OCI-LY1 (cell line): ENCODE measurements around the gene C1QTNF5.

ENCODE experiments used
- H2AFZ ChIP-seq: fragments of 200-600 bp; sonication (generic), shearing (Covaris generic); 2 replicates; pipeline ENCODE4 v1.6.0; 2014; ENCODE audit warnings: antibody characterized with exemption, mild to moderate bottlenecking, low read length
- H3F3A ChIP-seq: fragments of 200-600 bp; sonication (generic), shearing (Covaris generic); 2 replicates; pipeline ENCODE4 v1.6.0; 2014; ENCODE audit warnings: mild to moderate bottlenecking, antibody characterized with exemption, low read length, moderate library complexity; ENCODE audit not compliant: insufficient read depth
- H3K27ac ChIP-seq: fragments of 200-600 bp; sonication (generic); 2 replicates; pipeline ENCODE4 v1.5.1; 2014; ENCODE audit warnings: low read length, mixed run types, mild to moderate bottlenecking, low read depth; ENCODE audit not compliant: poor library complexity, severe bottlenecking
- H3K27me3 ChIP-seq: fragments of 200-600 bp; sonication (generic); 2 replicates; pipeline ENCODE4 v1.6.0; 2014; ENCODE audit warnings: antibody characterized with exemption, mild to moderate bottlenecking, low read length, moderate library complexity; ENCODE audit not compliant: insufficient read depth
- H3K36me3 ChIP-seq: fragments of 200-600 bp; sonication (generic); 2 replicates; pipeline ENCODE4 v1.6.1; 2014; ENCODE audit warnings: mild to moderate bottlenecking, antibody characterized with exemption, low read length, moderate library complexity, mixed read lengths; ENCODE audit not compliant: insufficient read depth
- H3K4me1 ChIP-seq: fragments of 200-600 bp; sonication (generic); 2 replicates; pipeline ENCODE4 v1.5.1; 2014; ENCODE audit warnings: mild to moderate bottlenecking, low read length, moderate library complexity; ENCODE audit not compliant: insufficient read depth, severe bottlenecking
- H3K4me2 ChIP-seq: fragments of 200-600 bp; sonication (generic), shearing (Covaris generic); 2 replicates; pipeline ENCODE4 v1.6.1; 2014; ENCODE audit warnings: low read length
- H3K4me3 ChIP-seq: fragments of 200-600 bp; sonication (generic); 2 replicates; pipeline ENCODE4 v1.5.1; 2014; ENCODE audit warnings: low read length, low read depth, mild to moderate bottlenecking, mixed read lengths; ENCODE audit not compliant: poor library complexity, severe bottlenecking
- H3K79me2 ChIP-seq: fragments of 200-600 bp; shearing (Covaris generic); 2 replicates; pipeline ENCODE4 v1.6.1; 2016; ENCODE audit warnings: mixed run types, low read length, mixed read lengths; ENCODE audit not compliant: insufficient read depth
- H3K9ac ChIP-seq: fragments of 200-600 bp; sonication (generic), shearing (Covaris generic); 2 replicates; pipeline ENCODE4 v1.6.1; 2014; ENCODE audit warnings: mild to moderate bottlenecking, low read length, mixed read lengths
- H3K9me2 ChIP-seq: fragments of 200-600 bp; sonication (generic), shearing (Covaris generic); 2 replicates; pipeline ENCODE4 v1.6.1; 2014; ENCODE audit warnings: low read depth, mild to moderate bottlenecking, low read length, mixed read lengths
- H3K9me3 ChIP-seq: fragments of 200-600 bp; shearing (Covaris generic); 2 replicates; pipeline ENCODE4 v1.6.1; 2014; ENCODE audit warnings: low read length, mixed read lengths
- H4K20me1 ChIP-seq: fragments of 200-600 bp; sonication (generic), shearing (Covaris generic); 2 replicates; pipeline ENCODE4 v1.6.0; 2016; ENCODE audit warnings: mild to moderate bottlenecking, low read length; ENCODE audit not compliant: insufficient read depth
- EZH2 ChIP-seq: fragments of 200-600 bp; sonication (generic), shearing (Covaris generic); IDR thresholded peaks from 2 replicates; pipeline ENCODE4 v1.8.0; 2017; ENCODE audit warnings: borderline replicate concordance, mixed run types, mild to moderate bottlenecking, antibody characterized with exemption, low read length, moderate library complexity, mixed read lengths
- TF ChIP-seq, protein P1 (sequence below): fragments of 200-600 bp; sonication (generic), shearing (Covaris generic); IDR thresholded peaks from 2 replicates; pipeline ENCODE4 v1.5.1; 2017; ENCODE audit warnings: mild to moderate bottlenecking, antibody characterized with exemption, low read length, moderate library complexity, mixed read lengths

Gene C1QTNF5

DNA sequence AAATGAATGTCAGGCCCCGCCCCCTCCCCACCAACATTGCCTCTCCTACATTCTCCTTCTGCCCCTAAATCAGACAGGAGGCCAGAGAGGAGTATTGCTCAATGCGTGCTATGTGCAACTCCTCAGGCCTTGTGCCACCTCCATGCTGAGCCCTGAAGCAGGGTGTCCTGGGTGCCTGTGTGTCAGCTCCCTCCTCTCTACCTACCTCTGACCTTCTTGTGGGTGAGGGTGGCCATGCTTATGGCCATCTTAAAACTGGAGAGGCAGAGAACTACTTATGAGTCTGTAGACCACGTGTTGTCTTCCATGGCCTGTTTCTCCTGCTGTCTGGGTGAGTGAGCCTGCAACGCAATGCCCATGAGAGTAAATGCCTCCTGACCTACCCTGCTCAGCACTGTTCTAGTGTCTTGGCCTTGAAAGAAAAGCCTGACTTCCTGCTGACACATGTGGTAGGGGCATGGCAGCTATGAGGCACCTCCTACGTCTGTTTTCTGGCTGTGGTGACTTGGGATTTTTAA lies 34.3 kb downstream of the C1QTNF5 start:
- Histone ChIP-seq H3K27ac (no peak overlapping the region), H3K4me2 (no peak overlapping the region), H3F3A (no peaks in the 10 kb centered on the region), H3K4me3 (no peak overlapping the region), H3K9me2 (no peaks in the 10 kb centered on the region), H3K36me3 (peaks cover 29% of the 10 kb centered on the region), H3K9me3 (no peaks in the 10 kb centered on the region), H3K9ac (no peak overlapping the region), H3K79me2 (no peaks in the 10 kb centered on the region), H2AFZ (no peak overlapping the region), H4K20me1 (no peaks in the 10 kb centered on the region), H3K4me1 (no peaks in the 10 kb centered on the region), H3K27me3 (no peaks in the 10 kb centered on the region)
- TF ChIP-seq, protein P1, sequence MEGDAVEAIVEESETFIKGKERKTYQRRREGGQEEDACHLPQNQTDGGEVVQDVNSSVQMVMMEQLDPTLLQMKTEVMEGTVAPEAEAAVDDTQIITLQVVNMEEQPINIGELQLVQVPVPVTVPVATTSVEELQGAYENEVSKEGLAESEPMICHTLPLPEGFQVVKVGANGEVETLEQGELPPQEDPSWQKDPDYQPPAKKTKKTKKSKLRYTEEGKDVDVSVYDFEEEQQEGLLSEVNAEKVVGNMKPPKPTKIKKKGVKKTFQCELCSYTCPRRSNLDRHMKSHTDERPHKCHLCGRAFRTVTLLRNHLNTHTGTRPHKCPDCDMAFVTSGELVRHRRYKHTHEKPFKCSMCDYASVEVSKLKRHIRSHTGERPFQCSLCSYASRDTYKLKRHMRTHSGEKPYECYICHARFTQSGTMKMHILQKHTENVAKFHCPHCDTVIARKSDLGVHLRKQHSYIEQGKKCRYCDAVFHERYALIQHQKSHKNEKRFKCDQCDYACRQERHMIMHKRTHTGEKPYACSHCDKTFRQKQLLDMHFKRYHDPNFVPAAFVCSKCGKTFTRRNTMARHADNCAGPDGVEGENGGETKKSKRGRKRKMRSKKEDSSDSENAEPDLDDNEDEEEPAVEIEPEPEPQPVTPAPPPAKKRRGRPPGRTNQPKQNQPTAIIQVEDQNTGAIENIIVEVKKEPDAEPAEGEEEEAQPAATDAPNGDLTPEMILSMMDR, result no peak
- TF ChIP-seq EZH2, result no peak

DNA sequence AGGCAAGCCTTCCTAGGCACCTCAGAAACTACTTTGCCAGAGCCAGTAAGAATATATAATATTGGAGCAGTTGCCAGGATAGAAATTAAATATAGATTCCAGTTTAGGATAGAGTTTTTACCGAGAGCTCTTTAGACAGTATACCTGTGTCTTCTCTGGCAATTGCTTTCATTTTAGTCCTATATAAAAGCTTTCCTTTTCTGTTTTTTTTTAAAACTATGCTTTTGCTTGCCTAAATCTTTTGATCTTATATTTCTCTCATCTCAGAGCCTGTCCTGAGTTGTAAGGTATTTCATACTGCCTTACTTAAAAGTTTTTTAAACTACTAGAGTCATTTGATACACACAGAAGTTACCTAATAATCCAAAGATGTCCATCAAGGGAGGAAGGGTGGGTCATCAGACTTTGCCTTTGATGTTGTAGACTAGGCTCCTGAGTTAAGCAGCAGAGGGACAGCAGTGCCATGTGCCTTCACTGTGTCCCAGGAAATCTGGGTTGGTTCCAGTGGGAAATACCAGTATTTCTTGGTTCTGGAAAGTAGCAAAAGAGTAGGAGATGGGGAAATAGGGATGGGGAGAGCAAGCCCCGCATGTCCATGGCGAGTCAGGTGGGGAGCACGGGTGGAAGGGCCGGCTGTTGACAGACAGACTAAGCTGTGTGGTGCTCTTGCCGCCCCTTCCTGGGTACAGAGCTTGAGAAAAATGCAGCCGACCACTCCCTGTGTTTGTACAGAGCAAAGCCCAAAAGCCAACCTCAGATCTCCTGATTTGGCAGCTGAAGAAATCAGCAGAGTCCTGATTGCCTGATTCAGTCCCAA lies 34.9 kb downstream of the C1QTNF5 start:
- Histone ChIP-seq H3K27ac (no peak overlapping the region), H3K9ac (no peak overlapping the region)

DNA sequence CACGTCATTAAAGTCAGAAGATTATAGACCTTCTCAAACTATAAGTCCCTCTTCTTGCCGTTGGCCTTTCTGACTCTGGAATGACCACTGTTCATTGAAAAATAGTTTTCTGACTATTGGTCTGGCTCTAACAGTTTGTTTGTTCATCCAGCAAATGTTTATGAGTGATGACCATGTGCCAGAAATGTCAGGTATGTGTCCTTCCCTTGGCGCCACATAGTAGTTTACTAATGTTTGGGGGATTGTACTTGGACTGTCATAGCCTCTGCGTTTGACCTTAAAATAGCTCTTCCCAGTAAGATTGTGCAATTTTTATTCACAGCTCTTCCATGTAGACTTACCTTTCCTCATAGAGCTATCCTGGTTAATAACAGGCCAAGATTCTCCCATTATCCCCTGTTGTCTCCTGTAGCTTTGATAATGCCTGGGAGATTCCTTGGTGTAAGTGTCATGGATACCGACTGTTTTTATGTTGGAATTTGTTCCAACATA lies 37.4 kb downstream of the C1QTNF5 start:
- Histone ChIP-seq H3K9ac (no peak overlapping the region), H3F3A (no peaks in the 10 kb centered on the region), H3K9me3 (no peaks in the 10 kb centered on the region), H3K79me2 (no peaks in the 10 kb centered on the region), H3K9me2 (no peaks in the 10 kb centered on the region), H3K4me1 (no peaks in the 10 kb centered on the region), H3K27ac (no peak overlapping the region), H3K4me3 (no peak overlapping the region), H2AFZ (no peak overlapping the region), H4K20me1 (no peaks in the 10 kb centered on the region), H3K4me2 (no peak overlapping the region), H3K27me3 (no peaks in the 10 kb centered on the region), H3K36me3 (peaks cover 60% of the 10 kb centered on the region)
- no peak for TF ChIP-seq EZH2
- TF ChIP-seq, protein P1, result no peak

More for the DNA sequence above, 34.9 kb downstream of the C1QTNF5 start:
- no peak overlapping the region for H2AFZ ChIP-seq
- no peak overlapping the region for H3K4me3 ChIP-seq
- no peaks in the 10 kb centered on the region for H3K9me2 ChIP-seq
- H3K79me2 ChIP-seq, result no peaks in the 10 kb centered on the region
- no peaks in the 10 kb centered on the region for H4K20me1 ChIP-seq
- no peak for TF ChIP-seq EZH2
- TF ChIP-seq, protein P1, result no peak
- no peak overlapping the region for H3K4me2 ChIP-seq
- H3K4me1 ChIP-seq, result no peaks in the 10 kb centered on the region
- no peaks in the 10 kb centered on the region for H3K9me3 ChIP-seq
- no peaks in the 10 kb centered on the region for H3K27me3 ChIP-seq
- no peaks in the 10 kb centered on the region for H3F3A ChIP-seq
- peaks cover 35% of the 10 kb centered on the region for H3K36me3 ChIP-seq
